A549 (cell line): ENCODE data around the gene LTA4H.

Experiments used
- CEBPB ChIP-seq, 2 experiments: fragments of >200 bp in 1 of 2; sonication (Bioruptor Twin) in 1 of 2; formaldehyde crosslinking in 1 of 2; IDR thresholded peaks; 2 replicates each; pipeline ENCODE4 v1.6.1; 2012 to 2016
- CTCF ChIP-seq: fragments of >200 bp; sonication (Bioruptor Twin); formaldehyde crosslinking; IDR thresholded peaks from 3 replicates; pipeline ENCODE4 v1.5.1; 2016
- ELK1 ChIP-seq: fragments of 150-350 bp; IDR thresholded peaks from 2 replicates; pipeline ENCODE4 v1.6.1; 2014; ENCODE audit warnings: low read depth, mild to moderate bottlenecking, low read length
- KDM1A ChIP-seq: fragments of 200-600 bp; sonication (generic); IDR thresholded peaks from 2 replicates; pipeline ENCODE4 v1.6.1; 2016; ENCODE audit warnings: low read depth, mild to moderate bottlenecking
- POLR2A ChIP-seq: IDR thresholded peaks from 2 replicates; pipeline ENCODE4 v1.6.1; 2012; ENCODE audit warnings: mild to moderate bottlenecking, low read length
- RCOR1 ChIP-seq: fragments of 150-350 bp; IDR thresholded peaks from 2 replicates; pipeline ENCODE4 v1.6.1; 2014; ENCODE audit warnings: antibody characterized with exemption, low read length, low read depth
- REST ChIP-seq: fragments of 200-600 bp; sonication (generic); IDR thresholded peaks from 2 replicates; pipeline ENCODE4 v1.6.1; 2016; ENCODE audit warnings: antibody characterized with exemption, mild to moderate bottlenecking, moderate library complexity
- ZFP36 ChIP-seq: fragments of 450-650 bp; IDR thresholded peaks from 2 replicates; pipeline ENCODE4 v1.6.1; 2014; ENCODE audit warnings: borderline replicate concordance; ENCODE audit not compliant: partially characterized antibody

- TF ChIP-seq CTCF, result peak; percentile 31; the same call in 2 of the 3 replicates
- no peak for TF ChIP-seq RCOR1
- no peak for TF ChIP-seq CEBPB (IDR thresholded peaks at IDR 0.05)
- TF ChIP-seq REST, result no peak
- no peak for TF ChIP-seq ZFP36
- TF ChIP-seq KDM1A, result no peak
- TF ChIP-seq ELK1, result no peak
- TF ChIP-seq POLR2A, result no peak
These were observed 76.3 kb downstream of the LTA4H start for GRCh38 chr12:95959107-95959506.
